Natural killer cell (primary cell): Measurements from ENCODE around the gene XK. TPM values are rescaled to one million over a fixed set of nuclear protein-coding genes. Genes with fewer than 3 reads are reported as not detected.

Source experiments
- ATAC-seq, 3 donors: fragments of 150-1000 bp in 2 of 3; fragments of 200-7000 bp in 1 of 3; cut with Tn5 transposase; 1 replicate in 1 of 3; 2 replicates in 2 of 3; pipeline ENCODE4 v1.10.0; 2021; ENCODE audit warnings: mild to moderate bottlenecking in 2 of 3, moderate library complexity in 2 of 3
- DNase-seq, 2 donors: peaks; one replicate each; pipeline versions ENCODE4 v3.0.0 to v3.0.0-alpha.2; 2013 to 2021; ENCODE audit warnings: mixed read lengths in 1 of 2
- H3K27ac ChIP-seq: one replicate; pipeline ENCODE4 v1.5.1; 2013; ENCODE audit warnings: mild to moderate bottlenecking, low read length
- H3K27me3 ChIP-seq: one replicate; pipeline ENCODE4 v1.6.1; 2013; ENCODE audit warnings: low read length; ENCODE audit not compliant: control insufficient read depth, insufficient read depth
- H3K36me3 ChIP-seq: one replicate; pipeline ENCODE4 v1.6.1; 2013; ENCODE audit warnings: low read length; ENCODE audit not compliant: control insufficient read depth, insufficient read depth
- H3K4me1 ChIP-seq: one replicate; pipeline ENCODE4 v1.6.1; 2013; ENCODE audit warnings: low read length; ENCODE audit not compliant: control insufficient read depth, insufficient read depth
- H3K4me3 ChIP-seq: one replicate; pipeline ENCODE4 v1.5.1; 2013; ENCODE audit warnings: low read length
- H3K9me3 ChIP-seq: one replicate; pipeline ENCODE4 v1.6.1; 2013; ENCODE audit warnings: low read length; ENCODE audit not compliant: control insufficient read depth, insufficient read depth
- H3K27ac Mint-ChIP-seq, 2 donors: one replicate each; pipeline ENCODE4 v1.8.0; 2022; ENCODE audit warnings: mild to moderate bottlenecking in 2 of 2, mixed read lengths in 2 of 2, moderate library complexity in 1 of 2
- H3K27me3 Mint-ChIP-seq, 2 donors: one replicate each; pipeline ENCODE4 v1.8.0; 2022; ENCODE audit warnings: low read depth in 2 of 2, mixed read lengths in 2 of 2
- H3K36me3 Mint-ChIP-seq: one replicate; pipeline ENCODE4 v1.8.0; 2022; ENCODE audit warnings: mixed read lengths
- H3K4me1 Mint-ChIP-seq, 2 donors: one replicate each; pipeline ENCODE4 v1.8.0; 2022; ENCODE audit warnings: mixed read lengths in 2 of 2
- H3K4me3 Mint-ChIP-seq: one replicate; pipeline ENCODE4 v1.8.0; 2022; ENCODE audit warnings: mild to moderate bottlenecking, moderate library complexity, mixed read lengths
- H3K9me3 Mint-ChIP-seq, 2 donors: one replicate each; pipeline ENCODE4 v1.8.0; 2022; ENCODE audit warnings: mixed read lengths in 2 of 2
- WGBS: methylation state at CpG from one replicate; pipeline ENCODE4 v1.1.7; 2013; ENCODE audit warnings: missing lambda C conversion rate; ENCODE audit not compliant: insufficient coverage; 5-methylcytosine and 5-hydroxymethylcytosine counted together
- intact Hi-C: fragments of 100-400 bp; cut with micrococcal nuclease; formaldehyde crosslinking; loops from one replicate; pipeline ENCODE4 v1.14.2; 2022
- total RNA-seq, 4 donors: library from RNA; stranded (reverse); fragments of 120-200 nt in 1 of 4; gene quantifications; one replicate each; pipeline versions ENCODE4 v1.2.3 to v1.2.4, GENCODE V29; 2013 to 2022
- TF ChIP-seq, protein P1 (sequence below): fragments of 200-600 bp; IDR thresholded peaks from one replicate; pipeline ENCODE4 v1.8.0; 2022; ENCODE audit warnings: antibody characterized with exemption

Gene XK
- total RNA-seq, 3 donors from 2014 or later (not counting 1 experiment from before 2014, with no cell fraction given) = 0.29 to 1.3 (median 0.56) TPM

- H3K4me1 Mint-ChIP-seq = no peaks in the 10 kb centered on the region
- H3K4me3 ChIP-seq = no peak overlapping the region
- intact Hi-C loops = no loop called here
- no peaks in the 10 kb centered on the region for H3K27me3 ChIP-seq
- TF ChIP-seq, protein P1, sequence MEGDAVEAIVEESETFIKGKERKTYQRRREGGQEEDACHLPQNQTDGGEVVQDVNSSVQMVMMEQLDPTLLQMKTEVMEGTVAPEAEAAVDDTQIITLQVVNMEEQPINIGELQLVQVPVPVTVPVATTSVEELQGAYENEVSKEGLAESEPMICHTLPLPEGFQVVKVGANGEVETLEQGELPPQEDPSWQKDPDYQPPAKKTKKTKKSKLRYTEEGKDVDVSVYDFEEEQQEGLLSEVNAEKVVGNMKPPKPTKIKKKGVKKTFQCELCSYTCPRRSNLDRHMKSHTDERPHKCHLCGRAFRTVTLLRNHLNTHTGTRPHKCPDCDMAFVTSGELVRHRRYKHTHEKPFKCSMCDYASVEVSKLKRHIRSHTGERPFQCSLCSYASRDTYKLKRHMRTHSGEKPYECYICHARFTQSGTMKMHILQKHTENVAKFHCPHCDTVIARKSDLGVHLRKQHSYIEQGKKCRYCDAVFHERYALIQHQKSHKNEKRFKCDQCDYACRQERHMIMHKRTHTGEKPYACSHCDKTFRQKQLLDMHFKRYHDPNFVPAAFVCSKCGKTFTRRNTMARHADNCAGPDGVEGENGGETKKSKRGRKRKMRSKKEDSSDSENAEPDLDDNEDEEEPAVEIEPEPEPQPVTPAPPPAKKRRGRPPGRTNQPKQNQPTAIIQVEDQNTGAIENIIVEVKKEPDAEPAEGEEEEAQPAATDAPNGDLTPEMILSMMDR = no peak
- H3K36me3 ChIP-seq = no peaks in the 10 kb centered on the region
- no peaks in the 10 kb centered on the region for H3K9me3 Mint-ChIP-seq
- no peaks in the 10 kb centered on the region for H3K36me3 Mint-ChIP-seq
- no peaks in the 10 kb centered on the region for H3K4me1 ChIP-seq
- no peak overlapping the region for H3K4me3 Mint-ChIP-seq
- peaks cover 5 to 18% of the 10 kb centered on the region in 2 donors for H3K27me3 Mint-ChIP-seq
- DNase-seq (no peak), ATAC-seq (no peak)
- no peak overlapping the region for H3K27ac Mint-ChIP-seq
- no peak overlapping the region for H3K27ac ChIP-seq
- no peaks in the 10 kb centered on the region for H3K9me3 ChIP-seq
- no CpG with 5 or more reads among the region's 3 CpGs for WGBS
Measured at GRCh38 chrX:37726346-37726745, 40.8 kb downstream of the XK start.

DNA sequence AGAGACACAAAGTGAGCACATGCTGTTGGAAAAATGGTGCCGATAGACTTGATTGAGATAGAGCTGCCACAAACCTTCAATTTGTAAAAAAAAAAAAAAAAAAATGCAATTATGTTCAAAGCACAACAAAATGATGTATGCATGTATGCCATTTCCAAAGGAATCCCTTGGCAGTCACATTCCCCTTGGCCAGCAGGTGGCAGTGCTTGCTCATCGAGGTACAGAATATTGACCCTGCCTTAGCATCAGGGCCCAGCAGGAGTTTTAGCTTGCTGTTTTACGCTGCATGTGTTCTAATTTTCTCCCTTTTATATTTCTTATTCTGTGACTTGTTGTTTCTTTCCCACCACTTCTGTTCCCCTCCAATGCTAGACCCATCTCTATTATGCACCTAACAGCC, 59.8 kb downstream of the XK start:
- TF ChIP-seq, protein P1 = peak; percentile 70
- peaks cover 16% of the 10 kb centered on the region for H3K4me1 ChIP-seq
- intact Hi-C loops = loop anchor here (1.0 kb wide), 1 partner anchor 80 kb away; no protein-coding TSS in a partner anchor
- peaks cover 0 to 11% of the 10 kb centered on the region in 2 donors for H3K27me3 Mint-ChIP-seq
- H3K4me3 ChIP-seq = no peak overlapping the region
- no peak overlapping the region for H3K4me3 Mint-ChIP-seq
- no peaks in the 10 kb centered on the region for H3K36me3 ChIP-seq
- ATAC-seq (peak; percentile 64 to 83 (median 80)), DNase-seq (peak; percentile 62 to 85)
- H3K27ac Mint-ChIP-seq = peak overlapping the region; percentile 61 to 82
- no peaks in the 10 kb centered on the region for H3K9me3 Mint-ChIP-seq
- H3K9me3 ChIP-seq = no peaks in the 10 kb centered on the region
- WGBS = 0% methylated on average over 2 of the region's 3 CpGs
- H3K27ac ChIP-seq = no peak overlapping the region
- H3K36me3 Mint-ChIP-seq = no peaks in the 10 kb centered on the region
- H3K4me1 Mint-ChIP-seq = peaks cover 18% of the 10 kb centered on the region in 2 donors
- H3K27me3 ChIP-seq = no peaks in the 10 kb centered on the region

- Mint-ChIP-seq H3K27ac (peak overlapping the region; percentile 61 to 82), H3K27me3 (peaks cover 0 to 6% of the 10 kb centered on the region in 2 donors), H3K36me3 (no peaks in the 10 kb centered on the region), H3K9me3 (no peaks in the 10 kb centered on the region), H3K4me1 (peaks cover 18% of the 10 kb centered on the region in 2 donors), H3K4me3 (no peak overlapping the region)
- peaks cover 16% of the 10 kb centered on the region for H3K4me1 ChIP-seq
- H3K4me3 ChIP-seq = no peak overlapping the region
- ATAC-seq (peak; percentile 35 to 44 (median 37)), DNase-seq (peak in 1 of 2 donors; percentile 4)
- H3K27me3 ChIP-seq = no peaks in the 10 kb centered on the region
- no peaks in the 10 kb centered on the region for H3K36me3 ChIP-seq
- no CpG with 5 or more reads among the region's 1 CpG for WGBS
- intact Hi-C loops = loop anchor here (1.0 kb wide), 1 partner anchor 79 kb away; no protein-coding TSS in a partner anchor
- TF ChIP-seq, protein P1 = no peak
- no peaks in the 10 kb centered on the region for H3K9me3 ChIP-seq
- peak overlapping the region; percentile 5 for H3K27ac ChIP-seq
Measured at GRCh38 chrX:37745835-37746217, 60.2 kb downstream of the XK start.
